GM12875 (cell line): ENCODE measurements around the gene RIMKLA.

Experiments
- H3K4me3 ChIP-seq: one replicate; pipeline ENCODE4 v1.5.1; 2011; ENCODE audit warnings: low read depth, low read length, control low read depth
- CTCF ChIP-seq: IDR thresholded peaks from 2 replicates; pipeline ENCODE4 v1.5.1; 2011; ENCODE audit warnings: low read depth, mild to moderate bottlenecking, control low read depth, inconsistent platforms, low read length, moderate library complexity, borderline replicate concordance; ENCODE audit not compliant: insufficient read depth

RIMKLA gene

GRCh38 chr1:42429603-42430002 is 49.0 kb downstream of the RIMKLA start:
- H3K4me3 ChIP-seq, result no peak overlapping the region
- TF ChIP-seq CTCF, result no peak

GRCh38 chr1:42430286-42431135 is 49.9 kb downstream of the RIMKLA start:
- no peak overlapping the region for H3K4me3 ChIP-seq
- TF ChIP-seq CTCF, result no peak

- no peak overlapping the region for H3K4me3 ChIP-seq
- no peak for TF ChIP-seq CTCF
These were observed 50.9 kb downstream of the RIMKLA start for GRCh38 chr1:42431514-42431913.

- no peak for TF ChIP-seq CTCF
- H3K4me3 ChIP-seq, result no peak overlapping the region
These were observed 52.1 kb downstream of the RIMKLA start for GRCh38 chr1:42432714-42433113.

GRCh38 chr1:42433369-42433768 is 52.8 kb downstream of the RIMKLA start:
- no peak overlapping the region for H3K4me3 ChIP-seq
- TF ChIP-seq CTCF, result no peak

GRCh38 chr1:42434340-42434739 is 53.7 kb downstream of the RIMKLA start:
- no peak for TF ChIP-seq CTCF

GRCh38 chr1:42439940-42440339 is 59.3 kb downstream of the RIMKLA start:
- H3K4me3 ChIP-seq, result no peak overlapping the region
- no peak for TF ChIP-seq CTCF

More at GRCh38 chr1:42434340-42434739, 53.7 kb downstream of the RIMKLA start:
- no peak overlapping the region for H3K4me3 ChIP-seq
